Measurements from ENCODE around the gene APOA4.

- TF ChIP-seq JUND (IDR thresholded peaks at IDR 0.05) (peak; percentile 74 to 83), YY1 (IDR thresholded peaks at IDR 0.05) (peak; percentile 70), ATF3 (IDR thresholded peaks at IDR 0.05) (peak; percentile 94), CTCF (IDR thresholded peaks at IDR 0.05; ENCODE audit: low read depth, low read length, missing input control) (no peak), REST (IDR thresholded peaks at IDR 0.05) (peak; percentile 72), GABPA (IDR thresholded peaks at IDR 0.05 in 1 of 2, conservative IDR thresholded peaks at IDR 0.05 in 1 of 2) (peak in 1 of 2 donors; percentile 68), EGR1 (IDR thresholded peaks at IDR 0.05; ENCODE audit: low read depth in 2 of 2) (peak in 1 of 2 donors; percentile 57), TAF1 (conservative IDR thresholded peaks at IDR 0.05) (peak; percentile 77)
Measured at GRCh38 chr11:116826751-116827431, 3.8 kb upstream of the APOA4 start.
